IMR-90 (cell line): ENCODE results near the gene PLD2. TPM values are rescaled to one million over a fixed set of nuclear protein-coding genes. Genes with fewer than 3 reads are reported as not detected.

ENCODE experiments used
- ATAC-seq: fragments of 200-7000 bp; cut with Tn5 transposase; 2 replicates; pipeline ENCODE4 v1.9.1; 2020; ENCODE audit warnings: low read depth, mild to moderate bottlenecking, moderate library complexity
- BruUV-seq: library from RNA; stranded (reverse); fragments of 400-500 nt; replicated peaks from 2 replicates; lab custom pipeline; 2021; lab: Mats Ljungman, UMichigan
- CTCF ChIA-PET: fragments of 300-600 bp; formaldehyde crosslinking; extraction: SDS; loops from one replicate; lab custom pipeline; 2021; ENCODE audit warnings: antibody characterized with exemption; lab: Yijun Ruan, JAX
- POLR2A ChIA-PET: fragments of 300-600 bp; sonication (Branson Sonifier 250); formaldehyde crosslinking; loops from one replicate; lab custom pipeline; 2022; ENCODE audit warnings: antibody characterized with exemption; ENCODE audit not compliant: unreplicated experiment; lab: Charles Lee
- DNase-seq: peaks from one replicate; pipeline ENCODE4 v3.0.0; 2013
- H2AFZ ChIP-seq: replicated peaks from 2 replicates; pipeline ENCODE3; 2013; ENCODE audit warnings: low read length, mild to moderate bottlenecking; ENCODE audit not compliant: poor library complexity
- H2AK5ac ChIP-seq: 2 replicates; pipeline ENCODE4 v1.6.1; 2013; ENCODE audit warnings: low read depth, low read length, inconsistent platforms
- H2AK9ac ChIP-seq: replicated peaks from 2 replicates; pipeline ENCODE3; 2013; ENCODE audit warnings: mild to moderate bottlenecking, low read depth, low read length, moderate library complexity; ENCODE audit not compliant: poor library complexity
- H2BK120ac ChIP-seq: 2 replicates; pipeline ENCODE4 v1.6.1; 2013; ENCODE audit warnings: low read depth, low read length, inconsistent platforms
- H2BK15ac ChIP-seq: 3 replicates; pipeline ENCODE4 v1.6.1; 2013; ENCODE audit warnings: low read depth, low read length, inconsistent platforms
- H2BK20ac ChIP-seq: 2 replicates; pipeline ENCODE4 v1.6.1; 2013; ENCODE audit warnings: low read depth, mild to moderate bottlenecking, inconsistent platforms, low read length, moderate library complexity
- H2BK5ac ChIP-seq: 2 replicates; pipeline ENCODE4 v1.6.1; 2013; ENCODE audit warnings: mild to moderate bottlenecking, low read depth, low read length, inconsistent platforms; ENCODE audit not compliant: poor library complexity, severe bottlenecking
- H3K14ac ChIP-seq: replicated peaks from 2 replicates; pipeline ENCODE4 v1.6.1; 2013; ENCODE audit warnings: low read depth, low read length, inconsistent platforms
- H3K18ac ChIP-seq: 2 replicates; pipeline ENCODE4 v1.6.1; 2013; ENCODE audit warnings: low read depth, low read length, control low read depth
- H3K23ac ChIP-seq: 2 replicates; pipeline ENCODE4 v1.6.1; 2013; ENCODE audit warnings: low read depth, low read length, inconsistent platforms
- H3K27ac ChIP-seq: 2 replicates; pipeline ENCODE4 v1.5.1; 2013; ENCODE audit warnings: mild to moderate bottlenecking, control low read depth, low read length; ENCODE audit not compliant: insufficient read depth
- H3K27me3 ChIP-seq: 2 replicates; pipeline ENCODE4 v1.6.1; 2013; ENCODE audit warnings: low read length; ENCODE audit not compliant: control insufficient read depth, insufficient read depth
- H3K36me3 ChIP-seq: 2 replicates; pipeline ENCODE4 v1.6.1; 2013; ENCODE audit warnings: low read length, mixed read lengths; ENCODE audit not compliant: control insufficient read depth, insufficient read depth
- H3K4ac ChIP-seq: 2 replicates; pipeline ENCODE4 v1.6.1; 2013; ENCODE audit warnings: low read depth, low read length, inconsistent platforms
- H3K4me1 ChIP-seq: 2 replicates; pipeline ENCODE4 v1.6.1; 2013; ENCODE audit warnings: low read length, mixed read lengths; ENCODE audit not compliant: control insufficient read depth, insufficient read depth
- H3K4me2 ChIP-seq: 2 replicates; pipeline ENCODE4 v1.6.1; 2013; ENCODE audit warnings: low read depth, mild to moderate bottlenecking, control low read depth, low read length, moderate library complexity
- H3K4me3 ChIP-seq: 2 replicates; pipeline ENCODE4 v1.5.1; 2013; ENCODE audit warnings: low read depth, mild to moderate bottlenecking, control low read depth, low read length, moderate library complexity; ENCODE audit not compliant: insufficient read depth
- H3K56ac ChIP-seq: 2 replicates; pipeline ENCODE4 v1.6.1; 2013; ENCODE audit warnings: low read length, inconsistent platforms; ENCODE audit not compliant: insufficient read depth; ENCODE audit errors: extremely low read depth
- H3K79me1 ChIP-seq, 2 experiments: 2 replicates each; pipeline ENCODE4 v1.6.1; 2013; ENCODE audit warnings: low read length in 2 of 2, inconsistent platforms in 1 of 2, low read depth in 1 of 2
- H3K9ac ChIP-seq: 2 replicates; pipeline ENCODE4 v1.6.1; 2013; ENCODE audit warnings: low read depth, low read length, control low read depth
- H3K9me1 ChIP-seq: 2 replicates; pipeline ENCODE4 v1.6.1; 2013; ENCODE audit warnings: low read length, inconsistent platforms; ENCODE audit not compliant: insufficient read depth
- H3K9me3 ChIP-seq: 2 replicates; pipeline ENCODE4 v1.6.1; 2013; ENCODE audit warnings: low read length; ENCODE audit not compliant: control insufficient read depth, insufficient read depth
- H4K20me1 ChIP-seq: 2 replicates; pipeline ENCODE4 v1.6.1; 2013; ENCODE audit warnings: low read length, inconsistent platforms; ENCODE audit not compliant: insufficient read depth
- H4K5ac ChIP-seq: 2 replicates; pipeline ENCODE4 v1.6.1; 2013; ENCODE audit warnings: mild to moderate bottlenecking, low read depth, low read length, control low read depth
- H4K8ac ChIP-seq, 2 experiments: 2 replicates each; pipeline ENCODE4 v1.6.1; 2013; ENCODE audit warnings: low read depth in 2 of 2, low read length in 2 of 2, control low read depth in 1 of 2, inconsistent platforms in 1 of 2
- H4K91ac ChIP-seq: 2 replicates; pipeline ENCODE4 v1.6.1; 2013; ENCODE audit warnings: low read depth, low read length, inconsistent platforms; ENCODE audit not compliant: insufficient read depth
- BHLHE40 ChIP-seq: fragments of 150-350 bp; IDR thresholded peaks from 2 replicates; pipeline ENCODE4 v1.6.1; 2016; ENCODE audit warnings: mild to moderate bottlenecking, low read depth, low read length
- MAFK ChIP-seq: IDR thresholded peaks from 2 replicates; pipeline ENCODE4 v1.6.1; 2012; ENCODE audit warnings: low read depth, low read length, improper control_type of control experiment
- MAZ ChIP-seq: IDR thresholded peaks from 2 replicates; pipeline ENCODE4 v1.6.1; 2012; ENCODE audit warnings: low read depth, mild to moderate bottlenecking, low read length, improper control_type of control experiment, moderate library complexity, borderline replicate concordance
- MXI1 ChIP-seq: IDR thresholded peaks from 2 replicates; pipeline ENCODE4 v1.6.1; 2012; ENCODE audit warnings: low read depth, mild to moderate bottlenecking, low read length, moderate library complexity, borderline replicate concordance
- POLR2A ChIP-seq: IDR thresholded peaks from 2 replicates; pipeline ENCODE4 v1.6.1; 2012; ENCODE audit warnings: mild to moderate bottlenecking, low read depth, low read length
- RAD21 ChIP-seq: IDR thresholded peaks from 2 replicates; pipeline ENCODE4 v1.6.1; 2012; ENCODE audit warnings: low read length, improper control_type of control experiment
- RCOR1 ChIP-seq: IDR thresholded peaks from 2 replicates; pipeline ENCODE4 v1.6.1; 2012; ENCODE audit warnings: mild to moderate bottlenecking, low read length, improper control_type of control experiment; ENCODE audit not compliant: insufficient replicate concordance
- SMC3 ChIP-seq: fragments of 150-350 bp; IDR thresholded peaks from 2 replicates; pipeline ENCODE4 v1.6.1; 2016; ENCODE audit warnings: low read depth, mild to moderate bottlenecking, antibody characterized with exemption, low read length, moderate library complexity
- WGBS, 2 experiments: methylation state at CpG; one replicate each; pipeline versions ENCODE4 v1.1.5 to v1.1.7; 2013; ENCODE audit warnings: missing lambda C conversion rate in 2 of 2; ENCODE audit not compliant: insufficient read length in 1 of 2; ENCODE audit errors: extremely low coverage in 2 of 2; 5-methylcytosine and 5-hydroxymethylcytosine counted together
- dilution Hi-C: fragments of 300-500 bp; cut with HindIII; formaldehyde crosslinking; loops from one replicate; pipeline ENCODE4 v1.14.3; 2018; ENCODE audit warnings: low sequenced_read_pairs; ENCODE audit not compliant: unreplicated experiment
- in situ Hi-C: fragments of 300-500 bp; cut with MboI; formaldehyde crosslinking; loops from 3 replicates; pipeline ENCODE4 v1.14.3; 2019; ENCODE audit warnings: low sequenced_read_pairs, inconsistent platforms, mixed read lengths
- intact Hi-C: fragments of 100-400 bp; cut with micrococcal nuclease; formaldehyde crosslinking; loops from 2 replicates; pipeline ENCODE4 v1.10.0; 2022
- polyA plus RNA-seq, 3 experiments: library from polyadenylated mRNA; depleted of rRNA; stranded (reverse); fragments of >200 nt; gene quantifications; 2 replicates each; pipeline ENCODE4 v1.2.3, GENCODE V29; 2012; ENCODE audit warnings: low replicate concordance in 1 of 3
- total RNA-seq: library from RNA; depleted of rRNA; stranded (reverse); fragments of >200 nt; gene quantifications from 2 replicates; pipeline ENCODE4 v1.2.3, GENCODE V29; 2012
- TF ChIP-seq, protein P1 (sequence below): fragments of 150-350 bp; IDR thresholded peaks from 2 replicates; pipeline ENCODE4 v1.6.1; 2016; ENCODE audit warnings: low read depth, mild to moderate bottlenecking, low read length, moderate library complexity, borderline replicate concordance
- TF ChIP-seq, protein P2 (sequence below): conservative IDR thresholded peaks from 2 replicates; pipeline ENCODE4 v1.5.1; 2012; ENCODE audit warnings: mild to moderate bottlenecking, low read depth, low read length, improper control_type of control experiment

The PLD2 gene
- total and polyA plus RNA-seq, 2 of the 4 experiments (the other 2 are of a cell fraction), result 12.5 to 28.0 TPM

- H3K18ac ChIP-seq, result no peak overlapping the region
- ATAC-seq, result no peak
Measured at GRCh38 chr17:4872786-4873185, 65.8 kb downstream of the PLD2 start.

More at GRCh38 chr17:4872786-4873185, 65.8 kb downstream of the PLD2 start:
- H2AK5ac ChIP-seq, result no peak overlapping the region
- H3K56ac ChIP-seq, result no peak overlapping the region
- no peak overlapping the region for H2AFZ ChIP-seq
- H2BK5ac ChIP-seq, result no peak overlapping the region
- H3K9me3 ChIP-seq, result no peaks in the 10 kb centered on the region
- no peaks in the 10 kb centered on the region for H3K4me1 ChIP-seq
- no TSS peak for BruUV-seq
- H2BK120ac ChIP-seq, result no peak overlapping the region
- no peak overlapping the region for H4K91ac ChIP-seq
- no peak overlapping the region for H3K9ac ChIP-seq
- no peak overlapping the region for H3K4me2 ChIP-seq
- ChIA-PET POLR2A (no interaction called here), CTCF (no interaction called here)
- dilution Hi-C loops (no loop called here), intact Hi-C loops (no loop called here), in situ Hi-C loops (no loop called here)
- no peak overlapping the region for H3K4me3 ChIP-seq
- H3K4ac ChIP-seq, result no peak overlapping the region
- peaks cover 14 to 32% of the 10 kb centered on the region in 2 experiments; a peak in 3 of 4 replicates for H3K79me1 ChIP-seq
- TF ChIP-seq RAD21 (no peak), POLR2A (no peak), SMC3 (no peak), RCOR1 (no peak), MAZ (no peak), BHLHE40 (no peak), MAFK (no peak), MXI1 (no peak)
- TF ChIP-seq, protein P1, sequence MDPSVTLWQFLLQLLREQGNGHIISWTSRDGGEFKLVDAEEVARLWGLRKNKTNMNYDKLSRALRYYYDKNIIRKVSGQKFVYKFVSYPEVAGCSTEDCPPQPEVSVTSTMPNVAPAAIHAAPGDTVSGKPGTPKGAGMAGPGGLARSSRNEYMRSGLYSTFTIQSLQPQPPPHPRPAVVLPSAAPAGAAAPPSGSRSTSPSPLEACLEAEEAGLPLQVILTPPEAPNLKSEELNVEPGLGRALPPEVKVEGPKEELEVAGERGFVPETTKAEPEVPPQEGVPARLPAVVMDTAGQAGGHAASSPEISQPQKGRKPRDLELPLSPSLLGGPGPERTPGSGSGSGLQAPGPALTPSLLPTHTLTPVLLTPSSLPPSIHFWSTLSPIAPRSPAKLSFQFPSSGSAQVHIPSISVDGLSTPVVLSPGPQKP, result no peak
- TF ChIP-seq, protein P2, sequence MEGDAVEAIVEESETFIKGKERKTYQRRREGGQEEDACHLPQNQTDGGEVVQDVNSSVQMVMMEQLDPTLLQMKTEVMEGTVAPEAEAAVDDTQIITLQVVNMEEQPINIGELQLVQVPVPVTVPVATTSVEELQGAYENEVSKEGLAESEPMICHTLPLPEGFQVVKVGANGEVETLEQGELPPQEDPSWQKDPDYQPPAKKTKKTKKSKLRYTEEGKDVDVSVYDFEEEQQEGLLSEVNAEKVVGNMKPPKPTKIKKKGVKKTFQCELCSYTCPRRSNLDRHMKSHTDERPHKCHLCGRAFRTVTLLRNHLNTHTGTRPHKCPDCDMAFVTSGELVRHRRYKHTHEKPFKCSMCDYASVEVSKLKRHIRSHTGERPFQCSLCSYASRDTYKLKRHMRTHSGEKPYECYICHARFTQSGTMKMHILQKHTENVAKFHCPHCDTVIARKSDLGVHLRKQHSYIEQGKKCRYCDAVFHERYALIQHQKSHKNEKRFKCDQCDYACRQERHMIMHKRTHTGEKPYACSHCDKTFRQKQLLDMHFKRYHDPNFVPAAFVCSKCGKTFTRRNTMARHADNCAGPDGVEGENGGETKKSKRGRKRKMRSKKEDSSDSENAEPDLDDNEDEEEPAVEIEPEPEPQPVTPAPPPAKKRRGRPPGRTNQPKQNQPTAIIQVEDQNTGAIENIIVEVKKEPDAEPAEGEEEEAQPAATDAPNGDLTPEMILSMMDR, result no peak
- peaks cover 1% of the 10 kb centered on the region; the same call in 1 of the 2 replicates for H3K36me3 ChIP-seq
- H4K5ac ChIP-seq, result no peak overlapping the region
- peaks cover 12% of the 10 kb centered on the region for H4K20me1 ChIP-seq
- no peak overlapping the region for H3K23ac ChIP-seq
- no peaks in the 10 kb centered on the region for H3K27me3 ChIP-seq
- H3K27ac ChIP-seq, result no peak overlapping the region
- H2AK9ac ChIP-seq, result no peak overlapping the region
- H2BK15ac ChIP-seq, result no peak overlapping the region
- no peak overlapping the region for H3K14ac ChIP-seq
- no peak overlapping the region for H4K8ac ChIP-seq
- 64% methylated on average over 7 of the region's 8 CpGs; no CpG with 5 or more reads in 1 of the 2 experiments for WGBS, 2 experiments
- no peaks in the 10 kb centered on the region; the same call in 1 of the 2 replicates for H3K9me1 ChIP-seq
- no peak overlapping the region for H2BK20ac ChIP-seq
- no peak for DNase-seq
